Central memory CD4-positive, alpha-beta T cell (primary cell): ENCODE measurements around the gene DOK6.
"Not testable (repeated sequence)": the region's sequence is repeated elsewhere in the genome, so short reads cannot be mapped to it uniquely, and the experiment has no call there.

Experiments
- DNase-seq: peaks from one replicate; pipeline ENCODE4 v3.0.0; 2022
- total RNA-seq, 3 experiments: gene quantifications; one replicate each; lab custom pipeline; 2026; lab: John Stamatoyannopoulos, UW

Gene DOK6
- total RNA-seq: 0 to 0.39 (median 0) reads per million in 3 experiments

- DNase-seq: no peak
These were observed at the start of gene DOK6 for GRCh38 chr18:69400253-69400975. TSS of gene DOK6 (plus strand) at chr18:69400888.

GRCh38 chr18:69353023-69353422 lies 47.7 kb upstream of the DOK6 start:
- DNase-seq: no peak

GRCh38 chr18:69357590-69357989 lies 43.1 kb upstream of the DOK6 start:
- DNase-seq: no peak

GRCh38 chr18:69358212-69358895 lies 42.3 kb upstream of the DOK6 start:
- no peak for DNase-seq

- DNase-seq: not testable (repeated sequence)
These were observed 40.9 kb upstream of the DOK6 start for GRCh38 chr18:69359768-69360167.

GRCh38 chr18:69364930-69365329 lies 35.8 kb upstream of the DOK6 start:
- DNase-seq: no peak

- no peak for DNase-seq
These were observed 35.0 kb upstream of the DOK6 start for GRCh38 chr18:69365658-69366057.

- no peak for DNase-seq
These were observed 33.6 kb upstream of the DOK6 start for GRCh38 chr18:69367104-69367503.

- no peak for DNase-seq
These were observed 29.0 kb upstream of the DOK6 start for GRCh38 chr18:69371729-69372128.

GRCh38 chr18:69380324-69380723 lies 20.4 kb upstream of the DOK6 start:
- DNase-seq: no peak

GRCh38 chr18:69383186-69383585 lies 17.5 kb upstream of the DOK6 start:
- no peak for DNase-seq

GRCh38 chr18:69387186-69387585 lies 13.5 kb upstream of the DOK6 start:
- no peak for DNase-seq

GRCh38 chr18:69388222-69388621 lies 12.5 kb upstream of the DOK6 start:
- DNase-seq: no peak

GRCh38 chr18:69397096-69397495 lies 3.6 kb upstream of the DOK6 start:
- DNase-seq: no peak

- DNase-seq: no peak
These were observed 1.4 kb upstream of the DOK6 start for GRCh38 chr18:69399253-69399652.

- no peak for DNase-seq
These were observed 213 bp downstream of the DOK6 start for GRCh38 chr18:69400976-69401225.

- no peak for DNase-seq
These were observed 711 bp downstream of the DOK6 start for GRCh38 chr18:69401226-69401971.

GRCh38 chr18:69401972-69402532 lies 1.4 kb downstream of the DOK6 start:
- DNase-seq: no peak

GRCh38 chr18:69402533-69402989 lies 1.9 kb downstream of the DOK6 start:
- DNase-seq: no peak

GRCh38 chr18:69408522-69408921 lies 7.8 kb downstream of the DOK6 start:
- no peak for DNase-seq

GRCh38 chr18:69411199-69411598 lies 10.5 kb downstream of the DOK6 start:
- no peak for DNase-seq

- DNase-seq: no peak
These were observed 13.5 kb downstream of the DOK6 start for GRCh38 chr18:69414184-69414583.

- no peak for DNase-seq
These were observed 32.2 kb downstream of the DOK6 start for GRCh38 chr18:69432847-69433246.

GRCh38 chr18:69435000-69435399 lies 34.3 kb downstream of the DOK6 start:
- no peak for DNase-seq
